ENCODE results near the gene LYRM2.

Gene LYRM2

DNA sequence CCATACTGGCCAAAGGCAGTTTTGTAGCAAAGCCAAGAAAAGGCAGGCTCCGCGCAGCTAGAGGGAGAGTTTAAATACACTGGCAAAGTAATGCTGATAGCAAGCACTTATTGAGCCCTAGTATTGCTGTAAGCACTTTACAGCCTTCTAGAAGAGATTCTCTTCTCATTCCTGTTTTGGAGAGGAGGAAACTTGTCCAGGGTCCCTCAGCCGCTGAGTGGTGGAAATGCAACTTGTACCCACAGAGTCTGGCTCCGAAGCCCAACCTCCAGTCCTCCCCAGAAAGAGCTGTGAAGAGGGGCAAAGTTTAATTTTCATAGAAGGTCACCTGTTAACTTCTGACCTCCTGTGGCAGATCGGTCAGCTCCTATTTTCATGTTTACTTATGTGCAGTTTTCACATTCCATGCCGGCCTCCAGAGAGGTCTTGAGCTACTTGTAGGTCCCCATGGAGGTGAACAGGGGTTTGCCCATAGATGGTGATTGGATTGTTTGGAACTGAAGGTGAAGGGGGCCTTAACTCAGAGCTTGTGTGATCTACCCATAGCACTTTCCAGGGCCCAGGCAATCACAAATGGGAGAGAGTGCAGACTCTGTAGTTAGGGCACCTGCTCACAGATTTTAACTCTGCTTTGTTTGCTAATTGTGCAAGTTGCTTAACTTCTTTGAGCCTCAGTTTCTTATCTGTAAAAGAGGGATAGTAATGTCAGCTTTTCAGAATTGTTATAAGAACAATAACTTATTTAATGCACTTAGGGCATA is 70.7 kb downstream of the LYRM2 start:
- TF ChIP-seq POLR2A (IDR thresholded peaks at IDR 0.05; ENCODE audit: low read length) (no peak), GATA1 (IDR thresholded peaks at IDR 0.05; ENCODE audit: low read depth, low read length) (no peak)
- no peak for DNase-seq

DNA sequence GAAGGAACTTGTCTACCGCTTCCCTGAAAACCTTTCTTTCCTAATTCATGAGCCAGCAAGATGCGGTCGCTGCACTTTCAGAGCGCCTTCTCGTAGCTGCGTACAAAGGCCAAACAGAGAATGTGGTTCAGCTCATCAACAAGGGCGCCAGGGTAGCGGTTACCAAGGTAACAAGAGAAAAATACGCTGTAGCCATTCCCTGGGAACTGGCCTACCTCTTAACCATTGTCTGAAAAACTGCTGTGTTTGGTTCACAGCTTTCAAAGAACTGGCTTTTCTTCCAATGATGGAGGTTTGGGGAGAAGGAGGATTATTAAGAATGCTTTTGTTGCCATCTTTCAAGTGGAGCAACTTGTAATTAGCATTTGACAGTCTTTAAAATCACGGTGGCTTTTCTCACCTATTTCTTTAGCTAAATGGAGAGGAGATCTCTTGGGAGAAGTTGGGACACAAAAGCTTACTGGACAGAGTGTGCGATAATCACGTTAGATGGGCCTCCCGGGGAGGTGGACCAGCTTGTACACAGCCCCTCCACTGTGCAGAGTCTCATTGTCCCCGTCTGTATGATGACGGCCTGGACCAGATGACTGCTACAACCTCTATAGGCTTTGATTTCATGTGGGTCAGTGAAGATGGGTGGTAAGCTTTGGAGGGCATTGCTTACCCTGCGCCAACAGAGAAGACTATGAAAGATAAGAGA is 71.5 kb downstream of the LYRM2 start:
- TF ChIP-seq POLR2A (IDR thresholded peaks at IDR 0.05; ENCODE audit: low read length): no peak
- TF ChIP-seq GATA1 (IDR thresholded peaks at IDR 0.05; ENCODE audit: low read depth, low read length): no peak
- DNase-seq: no peak

DNA sequence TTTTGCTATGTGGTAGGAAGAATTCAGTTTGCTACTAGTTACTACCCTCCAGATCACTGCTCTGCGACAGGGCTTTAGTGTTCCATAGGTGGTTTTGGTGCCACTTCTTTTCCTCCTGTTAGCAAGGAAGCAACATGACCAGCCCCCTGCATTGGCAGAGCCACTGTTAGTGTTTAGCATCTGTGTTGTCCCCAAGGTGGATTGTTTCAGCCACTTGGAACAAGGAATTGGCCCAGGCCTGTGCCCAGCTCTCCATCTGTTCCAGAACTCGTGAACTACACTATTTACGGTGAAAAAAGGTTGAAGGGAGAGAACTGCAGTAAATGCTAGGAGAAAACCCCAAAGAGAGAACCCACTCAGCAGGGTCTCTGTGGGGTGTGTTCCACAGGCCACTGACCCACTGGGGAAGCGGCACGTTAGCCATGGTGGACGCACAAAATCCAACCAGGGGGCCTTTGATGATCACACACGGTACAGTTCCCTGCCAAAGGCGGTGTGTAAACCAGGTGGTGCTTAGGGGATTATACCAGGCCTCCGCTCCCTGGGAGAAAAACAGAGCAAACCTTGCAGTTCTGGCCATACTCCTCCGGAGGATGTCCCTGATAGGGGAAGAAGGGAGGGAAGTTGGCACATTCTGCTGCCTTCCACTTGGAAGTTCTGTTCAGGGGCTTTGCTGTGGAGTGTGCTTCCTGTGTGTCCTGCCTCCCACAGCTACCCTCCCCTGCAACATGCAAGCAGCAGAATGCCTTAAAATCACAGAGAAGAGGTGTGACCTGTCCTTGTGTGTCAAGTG is 72.3 kb downstream of the LYRM2 start:
- TF ChIP-seq POLR2A (IDR thresholded peaks at IDR 0.05; ENCODE audit: low read length): no peak
- TF ChIP-seq GATA1 (IDR thresholded peaks at IDR 0.05; ENCODE audit: low read depth, low read length): no peak
- DNase-seq: no peak

DNA sequence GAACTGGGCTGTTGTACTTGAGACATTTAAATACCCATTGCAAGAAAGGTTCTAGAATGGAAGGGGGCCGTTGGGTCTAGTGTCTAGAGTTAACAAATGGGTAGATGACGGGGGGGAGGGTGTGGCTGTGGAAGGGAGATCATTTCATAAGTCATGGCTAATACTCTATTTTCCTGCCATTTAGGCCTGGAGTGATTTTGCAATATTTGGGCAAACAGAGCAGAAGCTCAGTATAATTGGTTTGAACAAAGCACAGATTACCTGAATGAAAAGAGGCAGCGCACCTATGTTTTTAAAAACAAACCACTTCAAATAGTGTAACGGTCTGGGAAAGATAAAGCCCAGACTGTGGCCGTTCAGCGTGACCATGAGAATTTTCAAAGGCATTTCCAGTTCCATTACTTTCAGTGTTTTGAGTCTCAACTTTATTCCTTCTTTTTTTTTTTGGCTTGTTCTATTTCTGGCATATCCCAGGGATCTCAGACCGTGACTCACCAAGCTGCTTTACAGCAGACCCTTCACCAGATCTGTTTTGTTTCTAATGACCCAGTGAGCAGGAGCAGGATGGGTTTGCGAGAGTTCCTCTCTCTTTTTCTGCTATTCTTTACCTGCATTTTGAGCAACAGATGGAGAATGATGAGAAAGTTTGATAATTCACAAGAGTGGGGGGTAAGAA is 73.7 kb downstream of the LYRM2 start:
- TF ChIP-seq GATA1 (IDR thresholded peaks at IDR 0.05; ENCODE audit: low read depth, low read length): no peak
- TF ChIP-seq POLR2A (IDR thresholded peaks at IDR 0.05; ENCODE audit: low read length): no peak
- no peak for DNase-seq

DNA sequence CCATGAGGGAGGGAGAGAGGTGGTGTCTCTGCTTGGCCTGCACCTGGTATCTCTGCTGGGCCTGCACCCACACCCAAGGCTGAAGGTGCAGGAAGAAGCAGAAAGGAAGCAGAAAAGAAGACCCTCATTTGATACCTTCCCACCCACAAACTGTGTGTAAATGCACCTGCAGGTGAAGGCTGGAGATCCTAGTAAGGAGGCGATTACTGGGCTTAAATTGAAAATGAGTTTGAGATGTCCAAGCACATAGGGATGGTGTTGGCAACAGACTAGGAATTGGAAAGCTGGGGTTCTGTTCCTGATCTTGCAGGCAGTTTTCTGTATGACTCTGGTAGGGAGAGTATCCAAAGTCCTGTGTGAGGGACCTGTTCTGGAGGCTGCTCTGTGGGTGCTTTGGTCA is 74.7 kb downstream of the LYRM2 start:
- TF ChIP-seq POLR2A (IDR thresholded peaks at IDR 0.05; ENCODE audit: low read length) (no peak), GATA1 (IDR thresholded peaks at IDR 0.05; ENCODE audit: low read depth, low read length) (no peak)
- DNase-seq: no peak

DNA sequence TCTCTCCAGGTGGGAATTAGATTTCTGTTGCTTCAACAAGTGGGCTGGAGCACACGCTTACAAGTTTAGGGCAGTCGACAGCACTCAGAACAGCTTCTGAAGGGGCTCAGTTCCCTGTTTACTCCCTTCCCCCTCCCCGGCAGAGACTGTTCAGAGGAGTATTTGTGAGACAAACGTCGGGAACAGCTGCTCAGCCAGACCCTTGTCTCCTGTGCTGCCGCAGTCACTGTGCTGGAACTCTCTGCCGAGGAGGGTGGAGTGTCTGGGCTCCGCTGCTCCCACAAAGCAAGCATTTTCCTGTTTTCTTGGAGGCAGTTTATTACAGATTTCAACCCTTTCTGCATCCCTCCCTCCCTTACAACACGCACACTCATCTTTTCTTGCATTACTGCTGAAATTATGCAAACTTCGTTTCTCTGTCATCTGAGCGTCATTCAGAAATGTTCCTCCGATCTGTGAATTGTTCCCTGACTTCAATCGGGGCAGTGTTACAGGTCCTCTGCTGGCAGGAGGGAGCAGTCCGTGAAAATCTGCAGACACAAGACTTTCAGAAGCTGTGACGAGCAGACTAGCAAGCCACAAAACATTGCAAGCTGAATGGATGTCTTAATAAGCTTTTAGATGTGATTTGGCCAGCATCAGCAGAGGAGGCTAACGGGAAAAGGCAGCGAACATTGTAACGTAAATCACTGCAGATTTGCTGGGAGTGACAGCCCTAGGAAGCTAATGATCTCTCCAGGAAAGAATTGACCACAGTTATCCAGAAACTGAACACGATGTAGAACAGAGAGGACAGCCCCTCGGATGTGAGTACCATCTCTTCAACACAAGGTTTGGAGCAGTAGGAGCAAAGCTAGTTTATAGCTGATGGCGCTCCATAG is 76.2 kb downstream of the LYRM2 start:
- DNase-seq: no peak
- TF ChIP-seq GATA1 (IDR thresholded peaks at IDR 0.05; ENCODE audit: low read depth, low read length) (no peak), POLR2A (IDR thresholded peaks at IDR 0.05; ENCODE audit: low read length) (no peak)

DNA sequence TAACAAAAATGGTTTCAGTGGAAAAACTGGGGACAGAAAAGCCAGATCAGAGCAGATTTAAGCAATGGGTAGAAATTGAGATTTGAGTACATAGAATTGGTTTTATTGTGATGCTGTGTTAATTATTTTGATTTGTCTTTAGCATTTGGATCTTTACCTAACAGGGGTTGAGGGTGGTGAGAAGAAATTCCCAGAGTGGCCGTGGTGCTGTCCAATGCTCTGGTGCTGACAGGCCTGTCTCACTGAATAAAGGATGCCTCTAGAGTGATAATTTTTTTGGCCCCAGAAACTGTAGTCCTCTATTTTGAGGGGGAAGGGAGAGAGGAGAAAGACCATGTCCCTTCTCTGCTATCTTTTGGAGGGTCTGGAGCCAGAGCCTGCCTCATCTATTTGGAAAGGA is 79.1 kb downstream of the LYRM2 start:
- no peak for DNase-seq
- TF ChIP-seq POLR2A (IDR thresholded peaks at IDR 0.05; ENCODE audit: low read length) (no peak), GATA1 (IDR thresholded peaks at IDR 0.05; ENCODE audit: low read depth, low read length) (no peak)

DNA sequence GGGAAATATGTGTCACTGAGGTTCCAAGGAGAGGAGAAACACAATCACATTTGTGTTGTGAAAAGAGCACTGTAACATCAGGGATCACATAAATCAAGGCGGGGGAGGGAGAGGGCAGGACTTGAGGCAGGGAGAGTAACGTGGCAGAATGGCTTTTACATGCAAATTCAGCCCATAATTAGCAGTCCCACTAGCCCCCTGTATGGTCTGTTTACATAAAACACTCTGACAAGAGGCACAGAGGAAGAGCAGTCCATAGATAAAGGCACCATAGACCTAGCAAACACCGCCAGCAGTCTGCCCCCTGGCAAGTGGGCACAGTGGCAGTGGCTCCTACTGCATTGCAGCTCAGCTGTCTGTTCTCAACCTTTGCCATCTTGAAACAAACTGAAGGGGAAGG is 82.7 kb downstream of the LYRM2 start:
- TF ChIP-seq GATA1 (IDR thresholded peaks at IDR 0.05; ENCODE audit: low read depth, low read length) (no peak), POLR2A (IDR thresholded peaks at IDR 0.05; ENCODE audit: low read length) (no peak)
- no peak for DNase-seq

DNA sequence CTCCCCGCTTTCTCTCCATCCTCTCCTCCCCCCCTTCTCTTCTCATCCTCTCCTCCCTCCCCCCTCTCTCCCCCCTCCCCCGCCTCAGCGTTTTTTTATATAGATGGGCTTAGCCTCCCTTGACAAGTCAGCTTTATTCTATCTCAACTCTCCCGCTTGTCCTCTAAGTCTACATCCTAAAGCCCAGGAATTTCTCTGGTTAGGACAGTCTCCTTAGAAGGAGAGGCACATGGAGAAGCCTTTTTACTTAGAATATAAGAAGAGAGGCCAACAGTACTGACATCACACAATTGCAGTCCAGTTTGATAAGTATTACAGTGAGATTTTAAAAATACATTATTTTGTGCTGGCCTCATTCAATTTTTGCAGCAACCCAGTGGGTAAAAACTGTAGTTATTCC is 83.5 kb downstream of the LYRM2 start:
- TF ChIP-seq POLR2A (IDR thresholded peaks at IDR 0.05; ENCODE audit: low read length) (no peak), GATA1 (IDR thresholded peaks at IDR 0.05; ENCODE audit: low read depth, low read length) (no peak)
- no peak for DNase-seq

DNA sequence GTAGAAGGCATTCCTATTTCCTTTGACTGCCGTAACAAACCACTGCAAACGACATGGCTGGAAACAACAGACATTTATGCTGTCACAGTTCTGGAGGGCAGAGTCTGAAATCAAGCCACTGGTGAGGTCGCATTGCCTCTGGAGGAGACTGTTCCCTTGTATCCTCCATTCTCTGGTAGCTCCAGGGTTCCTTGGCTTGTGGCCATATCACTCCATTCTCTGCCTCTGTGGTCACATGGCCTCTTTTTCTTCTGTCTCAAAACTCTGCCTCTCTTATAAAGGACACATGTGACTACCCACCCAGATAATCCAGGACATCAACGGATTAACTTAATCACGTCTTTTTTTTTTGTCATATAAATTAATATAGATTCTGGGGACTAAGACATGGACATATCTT is 84.4 kb downstream of the LYRM2 start:
- DNase-seq: no peak
- TF ChIP-seq POLR2A (IDR thresholded peaks at IDR 0.05; ENCODE audit: low read length): no peak
- no peak for TF ChIP-seq GATA1 (IDR thresholded peaks at IDR 0.05; ENCODE audit: low read depth, low read length)

DNA sequence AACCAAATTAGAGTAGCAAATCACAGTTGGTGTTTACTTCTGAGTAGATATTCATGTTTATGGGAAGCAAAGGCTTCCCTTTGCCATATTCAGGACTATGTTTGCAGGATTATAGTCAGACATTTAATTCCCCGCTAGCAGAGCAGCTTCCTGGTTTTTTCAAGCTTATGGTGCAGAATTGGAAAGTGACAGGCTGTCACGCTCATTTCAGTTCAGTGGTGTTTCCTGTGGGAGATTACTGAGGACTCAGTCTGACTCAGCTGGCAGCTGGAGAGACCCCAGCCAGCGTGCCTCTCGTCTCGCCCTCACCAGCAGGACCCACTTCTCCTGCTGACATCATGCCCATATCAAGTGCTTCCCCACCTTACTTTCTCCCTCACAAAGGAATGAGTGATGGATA is 85.1 kb downstream of the LYRM2 start:
- no peak for TF ChIP-seq GATA1 (IDR thresholded peaks at IDR 0.05; ENCODE audit: low read depth, low read length)
- TF ChIP-seq POLR2A (IDR thresholded peaks at IDR 0.05; ENCODE audit: low read length): no peak

DNA sequence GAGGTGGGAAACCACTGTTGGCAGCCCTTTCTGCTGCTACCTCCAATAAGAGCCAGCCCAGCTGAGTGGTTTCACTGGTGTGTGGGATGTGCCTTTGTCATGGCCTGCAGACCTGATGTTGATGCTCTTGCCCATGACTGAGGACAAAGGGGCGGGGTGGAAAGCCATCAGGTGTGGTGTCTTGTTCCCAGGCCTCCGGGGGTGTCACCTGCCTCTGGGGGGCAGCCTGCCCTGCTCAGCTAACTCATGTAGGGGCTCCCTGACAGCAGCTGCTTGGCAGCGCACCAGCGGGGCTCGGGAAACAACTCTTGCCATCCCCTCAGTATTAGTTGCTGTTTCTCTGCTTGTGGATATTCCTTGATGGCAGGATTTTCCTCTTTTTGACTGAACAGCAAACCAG is 91.3 kb downstream of the LYRM2 start:
- no peak for DNase-seq
- TF ChIP-seq POLR2A (IDR thresholded peaks at IDR 0.05; ENCODE audit: low read length) (no peak), GATA1 (IDR thresholded peaks at IDR 0.05; ENCODE audit: low read depth, low read length) (no peak)

More for the DNA sequence above, 85.1 kb downstream of the LYRM2 start:
- no peak for DNase-seq

DNA sequence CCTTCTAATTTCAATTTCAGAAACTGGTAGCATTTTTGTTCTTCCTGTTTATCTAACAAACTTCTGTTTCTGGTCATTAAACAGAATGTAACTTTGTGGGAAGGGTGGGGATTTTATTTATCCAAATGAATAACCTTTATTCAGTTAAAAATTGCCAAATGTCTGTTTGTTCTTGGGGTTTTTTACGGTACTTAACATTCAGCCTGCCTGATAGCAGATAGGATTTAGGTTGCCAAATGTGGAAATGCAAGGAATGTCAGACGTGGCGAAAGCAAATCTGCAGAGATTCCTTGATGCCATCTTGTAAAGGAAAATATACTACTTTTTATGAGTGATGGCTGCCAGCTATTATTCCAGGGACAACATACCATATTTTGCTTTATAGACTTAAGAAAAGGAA is 95.7 kb downstream of the LYRM2 start:
- TF ChIP-seq POLR2A (IDR thresholded peaks at IDR 0.05; ENCODE audit: low read length) (no peak), GATA1 (IDR thresholded peaks at IDR 0.05; ENCODE audit: low read depth, low read length) (no peak)
- no peak for DNase-seq

All from erythroblast (primary cell).